HS-5 (cell line): ENCODE results near the gene CNTNAP2.
"Not testable (repeated sequence)": the region's sequence is repeated elsewhere in the genome, so short reads cannot be mapped to it uniquely, and the experiment has no call there.

Source experiments
- DNase-seq: peaks from one replicate; pipeline ENCODE4 v3.0.0-alpha.2; 2012; ENCODE audit warnings: low read depth

Gene CNTNAP2

DNA sequence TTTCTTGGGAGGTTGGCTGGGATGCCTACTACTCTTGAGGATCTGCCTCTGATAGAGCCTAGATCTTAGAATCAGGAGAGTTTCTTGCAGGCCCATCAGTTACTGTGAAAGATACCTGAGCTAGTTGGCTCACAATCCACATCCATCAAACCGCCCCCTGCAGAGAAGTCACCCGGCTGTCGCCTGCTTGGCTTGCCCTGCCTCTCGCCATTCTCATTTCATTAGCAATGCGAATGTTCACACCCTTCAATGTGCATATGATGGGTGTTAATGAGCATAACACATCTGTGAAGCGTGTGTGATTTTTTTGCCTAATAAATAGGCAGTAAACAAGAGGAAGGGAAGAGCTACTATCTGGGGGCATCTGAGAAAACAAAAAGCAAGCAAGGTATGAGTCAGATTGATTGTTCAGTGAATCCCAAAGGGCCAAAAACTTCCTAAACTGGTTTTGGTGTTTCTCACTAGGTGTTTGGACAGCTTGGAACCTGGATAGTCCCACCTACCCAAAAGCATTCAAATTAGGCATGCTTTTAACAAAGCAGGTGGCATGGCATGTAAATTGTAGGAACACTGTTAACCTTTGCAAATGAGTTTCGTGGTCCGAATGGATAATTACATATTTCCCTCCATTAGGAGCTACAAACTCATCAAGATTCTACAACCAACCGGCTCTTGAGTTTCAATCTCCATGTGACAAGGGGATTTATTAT is 2201.7 kb downstream of the CNTNAP2 start:
- DNase-seq = no peak

DNA sequence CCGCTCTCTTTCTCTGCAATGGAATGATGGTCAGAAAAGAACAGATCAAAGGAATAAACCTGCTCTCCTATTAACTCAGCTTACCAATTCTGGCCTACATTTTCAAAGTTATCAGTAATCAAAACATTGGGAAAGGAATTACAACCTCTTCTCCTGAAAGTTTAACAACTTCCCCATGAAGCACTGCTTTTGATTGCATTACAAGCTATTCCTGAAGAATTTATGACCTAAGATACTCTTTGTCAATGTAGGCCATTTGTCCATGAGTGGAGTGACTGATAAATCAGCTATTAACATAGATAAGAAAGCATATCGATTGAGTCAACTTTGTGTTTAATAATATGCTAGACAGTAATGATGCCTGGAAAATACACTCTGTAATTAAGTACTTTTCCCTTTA is 2202.2 kb downstream of the CNTNAP2 start:
- no peak for DNase-seq

DNA sequence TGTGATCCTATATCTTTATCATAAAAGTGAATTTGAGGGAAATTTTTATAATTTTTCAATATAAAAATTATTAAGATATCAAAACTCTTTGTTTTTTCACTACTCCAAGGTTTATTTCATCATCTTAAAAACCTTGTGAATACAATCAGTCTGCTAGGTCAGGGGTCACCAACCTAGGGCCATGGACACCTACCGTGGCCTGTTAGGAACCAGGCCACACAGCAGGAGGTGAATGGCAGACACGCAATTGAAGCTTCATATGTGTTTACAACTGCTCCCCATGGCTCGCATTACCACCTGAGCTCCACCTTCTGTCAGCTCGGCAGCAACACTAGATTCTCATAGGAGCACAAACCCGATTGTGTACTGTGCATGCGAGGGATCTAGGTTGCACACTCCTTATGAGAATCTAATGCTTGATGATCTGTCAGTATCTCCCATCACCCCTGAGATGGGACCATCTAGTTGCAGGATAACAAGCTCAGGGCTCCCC is 2202.8 kb downstream of the CNTNAP2 start:
- no peak for DNase-seq

DNA sequence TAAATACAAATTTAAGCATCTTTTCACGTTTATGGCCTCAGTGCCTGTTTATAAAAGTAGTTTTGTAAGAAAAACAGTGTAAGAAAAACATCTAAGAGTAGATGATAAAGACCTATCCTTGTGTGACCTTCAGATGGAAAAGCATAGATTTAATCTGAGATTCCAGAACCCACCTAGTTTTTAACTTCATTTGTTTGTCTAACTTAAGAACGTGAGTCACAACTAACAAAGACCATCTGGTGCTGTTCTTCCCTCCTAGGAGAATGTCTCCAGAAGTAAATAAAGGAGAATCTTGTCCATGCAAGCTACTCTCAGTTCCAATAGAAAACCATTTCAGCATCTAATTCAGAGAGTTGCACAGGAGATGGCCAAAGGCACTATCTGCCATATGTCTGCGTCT is 2208.6 kb downstream of the CNTNAP2 start:
- no peak for DNase-seq

DNA sequence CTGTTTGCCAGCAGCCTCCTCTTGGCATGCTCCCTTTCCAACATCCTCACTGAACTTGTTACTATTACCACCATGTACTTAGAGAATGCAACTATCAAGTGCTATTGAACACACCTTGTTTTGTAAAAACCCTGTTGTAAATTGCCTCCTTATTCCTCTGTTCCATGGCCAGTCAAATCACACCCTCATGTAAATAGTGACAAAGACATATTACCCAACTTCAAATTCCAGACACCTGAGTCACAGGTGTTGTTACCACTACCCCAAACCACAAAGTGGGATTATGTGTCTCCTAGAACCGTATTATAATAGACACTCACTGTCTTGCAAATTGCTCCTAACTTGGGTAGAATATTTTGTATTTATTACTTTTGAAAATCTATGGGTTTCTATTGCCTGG is 2210.8 kb downstream of the CNTNAP2 start:
- DNase-seq = no peak

DNA sequence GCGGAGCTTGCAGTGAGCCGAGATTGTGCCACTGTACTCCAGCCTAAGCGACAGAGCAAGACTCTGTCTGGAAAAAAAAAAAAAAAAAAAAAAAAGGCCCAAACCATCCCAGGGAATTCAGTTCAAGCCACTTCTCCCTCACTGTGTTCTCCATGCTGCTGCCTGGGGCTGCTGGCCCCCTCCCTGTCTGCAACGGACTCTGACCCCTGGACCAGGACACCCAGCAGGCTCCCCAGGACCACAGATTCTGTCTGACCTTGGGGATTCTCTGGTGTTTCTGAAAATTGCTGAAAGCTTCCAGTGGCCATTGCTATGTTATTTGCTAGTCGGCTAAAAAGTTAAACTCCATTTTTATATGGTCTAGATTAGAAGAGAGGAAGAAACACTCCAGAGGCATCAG is 2212.3 kb downstream of the CNTNAP2 start:
- DNase-seq = no peak

DNA sequence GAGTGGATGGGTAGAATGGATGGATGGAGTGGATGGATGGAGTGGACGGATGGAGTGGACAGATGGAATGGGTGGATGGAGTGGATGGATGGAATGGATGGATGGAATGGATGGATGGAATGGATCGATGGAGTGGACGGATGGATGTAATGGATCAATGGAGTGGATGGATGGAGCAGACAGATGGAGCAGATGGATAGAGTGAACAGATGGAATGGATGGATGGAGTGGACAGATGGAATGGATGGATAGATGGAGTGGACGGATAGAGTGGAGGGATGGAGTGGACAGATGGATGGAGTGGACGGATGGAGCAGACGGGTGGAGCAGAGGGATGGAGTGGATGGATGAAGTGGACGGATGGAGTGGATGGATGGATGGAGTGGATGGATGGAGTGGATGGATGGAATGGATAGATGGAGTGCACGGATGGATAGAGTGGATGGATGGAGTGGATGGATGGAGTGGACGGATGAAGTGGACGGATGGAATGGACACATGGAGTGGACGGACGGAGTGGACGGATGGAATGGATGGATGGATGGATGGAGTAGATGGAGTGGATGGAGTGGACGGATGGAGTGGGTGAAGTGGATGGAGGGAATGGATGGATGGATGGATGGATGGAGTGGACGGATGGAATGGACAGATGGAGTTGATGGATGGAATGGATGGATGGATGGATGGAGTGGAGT is 2213.7 kb downstream of the CNTNAP2 start:
- no peak for DNase-seq

DNA sequence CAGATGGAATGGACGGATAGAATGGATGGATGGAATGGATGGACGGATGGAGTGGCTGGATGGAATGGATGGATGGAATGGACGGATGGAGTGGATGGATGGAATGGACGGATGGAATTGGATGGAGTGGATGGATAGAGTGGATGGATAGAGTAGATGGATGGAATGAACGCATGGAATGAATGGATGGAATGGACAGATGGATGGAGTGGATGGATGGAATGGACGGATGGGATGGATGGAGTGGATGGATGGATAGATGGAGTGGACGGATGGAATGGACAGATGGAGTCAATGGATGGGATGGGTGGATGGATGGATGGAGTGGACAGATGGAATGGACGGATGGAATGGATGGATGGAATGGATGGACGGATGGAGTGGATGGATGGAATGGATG is 2214.2 kb downstream of the CNTNAP2 start:
- no peak for DNase-seq

DNA sequence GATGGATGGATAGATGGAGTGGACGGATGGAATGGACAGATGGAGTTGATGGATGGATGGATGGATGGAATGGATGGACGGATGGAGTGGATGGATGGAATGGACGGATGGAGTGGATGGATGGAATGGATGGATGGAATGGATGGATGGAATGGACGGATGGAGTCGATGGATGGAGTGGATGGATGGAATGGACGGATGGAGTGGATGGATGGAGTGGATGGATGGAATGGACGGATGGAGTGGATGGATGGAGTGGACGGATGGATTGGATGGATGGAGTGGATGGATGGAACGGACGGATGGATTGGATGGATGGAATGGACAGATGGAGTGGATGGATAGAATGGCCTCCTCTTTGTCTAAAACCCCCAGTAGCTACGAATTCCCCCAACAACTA is 2214.9 kb downstream of the CNTNAP2 start:
- DNase-seq = not testable (repeated sequence)

DNA sequence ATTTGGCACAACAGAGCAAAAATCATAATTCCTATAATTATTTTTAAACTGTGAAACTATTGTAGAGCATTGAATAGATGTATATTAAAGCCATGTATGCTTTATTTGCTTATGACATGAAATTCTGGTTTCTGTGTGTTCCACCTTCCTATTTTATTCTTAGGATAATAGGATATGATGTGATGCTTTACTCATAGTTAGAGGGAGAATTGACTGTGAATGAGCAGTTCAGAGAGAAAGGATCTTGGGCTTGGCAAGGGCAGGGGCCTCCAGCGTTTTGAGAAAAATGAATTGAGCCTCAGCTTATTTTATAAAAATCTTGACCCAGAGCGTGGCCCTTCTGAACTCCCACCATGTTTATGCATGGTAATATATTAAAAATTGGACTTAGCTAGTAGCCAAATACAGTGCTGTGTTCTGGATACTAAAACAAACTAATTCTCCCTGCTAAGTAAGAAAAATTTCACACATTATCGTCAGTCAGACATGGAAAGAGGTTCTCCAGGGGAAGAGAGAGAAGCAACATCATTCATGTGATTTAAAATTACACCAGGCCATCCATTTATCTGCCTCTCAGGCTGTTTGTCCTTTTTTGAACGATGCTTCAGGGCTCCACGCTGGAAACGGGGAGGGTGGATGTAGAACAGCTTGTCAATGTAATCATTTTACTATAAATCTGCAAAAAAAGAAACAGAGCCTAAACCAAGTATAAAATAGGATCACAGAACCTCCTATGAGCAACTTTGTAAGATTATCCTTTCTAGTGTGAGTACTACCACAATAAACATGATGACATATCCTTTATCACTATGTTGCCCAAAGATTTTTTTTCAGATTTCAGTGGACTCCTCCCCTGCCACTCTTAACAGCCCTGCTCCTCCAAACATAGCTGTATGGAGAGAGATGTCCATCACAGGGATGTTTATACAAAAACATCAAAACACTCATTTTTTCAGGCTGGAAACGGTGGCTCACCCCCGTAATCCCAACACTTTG is 2215.9 kb downstream of the CNTNAP2 start:
- DNase-seq = no peak

DNA sequence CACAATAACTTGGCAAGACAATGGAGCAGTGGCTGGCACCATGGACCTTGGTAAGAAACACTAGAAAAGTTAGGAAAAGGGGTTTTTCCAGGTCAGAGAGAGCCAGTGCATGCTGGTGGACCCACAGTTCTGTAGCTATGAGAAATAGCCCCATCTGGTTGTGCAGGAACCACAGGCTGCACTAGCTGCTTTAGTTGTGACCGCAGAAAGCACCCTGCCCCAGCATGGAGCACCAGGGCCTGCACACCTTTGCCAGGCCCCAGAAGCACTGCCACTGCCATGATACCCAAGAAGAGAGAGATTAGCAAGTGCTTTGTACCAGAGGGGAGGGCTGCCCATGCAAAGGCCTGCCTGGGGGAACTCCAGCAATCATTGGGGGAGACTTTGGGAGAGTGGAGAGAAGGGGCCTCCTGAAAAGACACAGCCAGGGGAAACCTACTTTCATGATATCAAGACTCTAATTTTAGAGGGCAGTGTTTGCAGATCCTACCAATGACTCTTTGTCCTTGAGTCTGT is 2217.9 kb downstream of the CNTNAP2 start:
- no peak for DNase-seq

DNA sequence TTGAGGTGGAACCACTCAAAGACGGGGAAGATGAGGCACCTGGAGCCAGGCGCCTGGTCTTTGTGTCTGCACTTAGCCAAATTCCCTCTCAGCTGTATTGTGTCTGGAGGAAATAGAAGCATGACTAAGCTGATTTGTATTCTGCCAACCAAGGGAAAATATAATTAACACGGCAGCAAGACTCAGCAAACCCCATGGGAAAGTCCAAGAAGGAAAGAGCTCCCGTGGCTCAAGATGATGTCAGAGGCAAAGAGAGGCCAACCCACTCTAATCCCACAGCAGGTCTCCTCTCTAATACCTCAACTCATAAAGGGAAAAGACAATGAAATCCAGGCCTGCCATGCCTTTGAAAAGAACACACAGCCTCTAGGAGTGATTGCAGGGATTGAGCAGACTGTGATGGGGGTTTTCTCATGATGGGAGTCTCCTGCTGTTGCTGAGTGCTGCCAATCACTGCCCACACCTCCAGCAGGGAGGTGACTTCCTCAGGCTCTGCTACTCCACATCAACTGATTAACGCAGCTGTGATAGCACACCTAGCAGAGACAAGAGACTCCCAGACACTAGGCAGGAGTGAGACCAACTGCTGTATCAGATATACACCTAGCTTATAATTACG is 2218.5 kb downstream of the CNTNAP2 start:
- no peak for DNase-seq

DNA sequence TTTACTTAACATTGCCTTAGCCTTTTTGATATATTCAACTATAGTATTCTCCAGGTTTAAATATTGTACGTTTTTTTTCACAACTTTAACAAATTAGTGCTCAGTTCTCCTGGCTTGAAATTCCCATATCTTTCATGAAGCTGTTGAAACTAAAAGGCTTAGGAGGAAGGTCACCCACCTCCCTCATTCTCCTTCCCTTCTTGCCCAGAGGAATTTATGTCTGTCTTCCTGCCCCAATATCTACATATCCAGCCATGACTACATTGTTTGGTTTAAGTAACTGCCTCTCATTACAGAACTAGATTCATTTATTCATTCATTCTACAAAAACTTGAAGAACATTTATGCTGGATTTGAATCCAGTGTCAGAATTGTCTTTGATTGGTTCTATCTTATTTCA is 2219.2 kb downstream of the CNTNAP2 start:
- no peak for DNase-seq

DNA sequence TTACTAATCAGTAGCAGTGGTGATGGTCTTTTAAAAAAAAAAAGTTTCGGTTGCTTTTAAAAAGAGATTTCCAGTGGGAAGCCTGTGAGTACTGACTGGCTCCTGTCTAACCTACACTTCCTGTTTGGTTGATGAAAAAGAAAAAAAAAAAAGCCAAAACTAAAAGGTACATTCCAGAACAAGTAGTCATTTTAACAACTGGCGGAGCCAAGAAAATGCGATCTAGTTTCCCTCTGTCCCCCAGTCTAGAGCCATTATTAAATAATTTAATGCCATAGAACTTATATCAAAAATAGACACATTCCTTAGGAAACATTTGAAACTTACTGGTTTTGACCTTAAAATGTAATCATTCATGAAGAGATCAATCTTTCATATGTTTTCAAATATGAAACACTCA is 2219.8 kb downstream of the CNTNAP2 start:
- no peak for DNase-seq

DNA sequence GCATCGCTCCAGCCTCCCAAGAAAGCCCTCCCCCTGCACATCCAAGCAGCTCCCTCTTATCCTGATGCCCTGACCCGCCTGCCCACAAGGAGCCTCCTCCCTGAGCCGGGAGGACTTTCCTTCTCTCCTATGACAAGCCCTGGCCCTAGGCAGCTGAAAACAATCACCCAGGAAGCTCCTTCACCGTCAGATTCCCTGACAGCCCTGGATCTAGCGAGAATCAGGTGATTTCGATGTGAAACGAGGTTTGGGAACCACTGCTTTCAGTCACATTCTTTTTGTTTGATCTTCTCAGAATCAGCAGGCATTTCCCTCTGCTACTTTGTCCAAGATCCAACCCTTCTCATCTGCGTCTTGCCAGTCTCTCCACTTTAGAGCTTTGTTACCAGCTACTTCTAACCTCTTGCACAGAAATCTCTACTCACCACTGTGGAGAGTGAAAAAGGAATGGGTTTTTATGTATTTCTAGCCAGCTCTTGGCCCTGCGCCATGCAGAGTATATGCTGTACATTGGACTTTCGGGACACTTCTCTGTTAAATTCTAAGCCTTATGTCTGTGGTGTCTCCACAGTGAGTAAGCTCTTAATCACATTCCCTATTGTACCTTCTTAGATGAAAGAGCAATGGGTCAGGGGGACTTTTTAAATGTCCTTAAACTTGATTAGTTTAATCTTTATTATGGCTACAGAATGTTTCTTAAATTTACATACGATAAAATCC is 2220.8 kb downstream of the CNTNAP2 start:
- no peak for DNase-seq

DNA sequence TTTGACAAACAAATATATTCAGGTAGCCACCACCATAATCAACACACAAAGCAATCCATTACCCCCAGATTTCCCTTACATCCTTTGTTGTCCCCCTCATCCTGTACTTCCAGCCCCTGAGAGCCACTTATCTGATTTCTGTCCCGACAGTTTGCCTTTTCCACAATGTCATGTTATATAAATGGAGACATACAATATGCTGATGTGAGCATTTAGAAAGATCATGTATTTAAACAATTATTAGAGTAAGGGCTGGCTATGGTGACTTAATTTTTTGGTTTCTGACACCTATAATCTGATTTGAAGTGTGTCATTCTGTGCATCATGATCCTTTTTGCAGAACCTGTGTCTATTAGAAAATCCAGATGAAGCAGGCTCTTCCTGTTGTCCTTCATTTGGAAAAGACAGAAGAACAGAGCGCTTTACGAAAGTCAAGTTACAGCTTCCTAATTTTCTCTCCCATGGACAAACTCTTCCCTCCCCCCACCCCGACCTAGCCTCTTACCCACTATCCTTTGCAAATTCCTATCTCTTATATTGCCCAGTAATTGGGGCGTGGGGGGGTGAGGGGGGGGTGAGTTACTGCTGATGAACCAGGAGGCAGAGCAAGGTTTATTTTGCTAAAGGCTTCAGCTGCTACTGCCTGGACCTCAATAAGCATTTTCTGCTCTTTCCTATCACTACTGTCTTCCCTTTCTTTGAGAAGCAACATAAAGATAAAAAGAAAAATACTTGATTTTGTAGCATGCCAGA is 2221.6 kb downstream of the CNTNAP2 start:
- DNase-seq = no peak

DNA sequence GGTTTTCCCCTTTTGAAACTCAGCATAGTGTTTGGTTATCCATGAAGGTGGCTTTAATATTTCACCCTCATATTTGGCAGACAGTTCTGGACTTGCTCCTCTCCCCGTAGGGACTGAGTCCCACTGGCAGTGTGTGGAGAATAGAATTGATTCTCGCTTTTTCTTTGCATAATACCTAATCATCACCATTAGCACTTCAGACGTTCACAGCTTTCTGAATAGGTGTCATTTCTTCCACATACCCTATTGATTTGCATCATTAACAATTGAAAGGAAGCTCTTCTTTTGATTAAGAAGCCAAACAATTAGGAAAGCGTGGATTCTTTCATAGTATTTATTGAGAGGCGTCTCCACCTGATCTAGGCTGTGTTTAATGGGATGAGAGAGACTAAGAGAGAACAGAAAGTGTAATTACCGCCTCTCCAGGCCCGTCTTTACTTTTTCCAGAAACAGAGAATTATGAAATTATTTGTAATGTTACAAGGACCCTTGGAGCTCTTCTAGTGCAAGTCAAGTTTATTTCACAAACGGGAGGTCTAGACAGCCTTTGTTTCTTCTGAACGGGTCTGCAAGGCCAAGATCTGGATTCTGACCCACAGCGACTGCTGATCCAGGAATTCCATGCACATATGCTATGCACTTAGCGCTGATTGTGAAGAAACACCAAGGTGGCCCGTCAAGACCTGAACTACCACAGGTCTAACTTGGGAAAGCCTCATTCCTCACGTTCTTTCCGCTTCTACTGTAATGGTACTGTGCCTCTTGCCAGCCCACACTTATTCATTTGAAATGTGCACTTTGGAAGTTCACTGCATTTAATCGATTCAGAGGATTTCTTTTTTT is 2224.1 kb downstream of the CNTNAP2 start:
- DNase-seq = no peak

DNA sequence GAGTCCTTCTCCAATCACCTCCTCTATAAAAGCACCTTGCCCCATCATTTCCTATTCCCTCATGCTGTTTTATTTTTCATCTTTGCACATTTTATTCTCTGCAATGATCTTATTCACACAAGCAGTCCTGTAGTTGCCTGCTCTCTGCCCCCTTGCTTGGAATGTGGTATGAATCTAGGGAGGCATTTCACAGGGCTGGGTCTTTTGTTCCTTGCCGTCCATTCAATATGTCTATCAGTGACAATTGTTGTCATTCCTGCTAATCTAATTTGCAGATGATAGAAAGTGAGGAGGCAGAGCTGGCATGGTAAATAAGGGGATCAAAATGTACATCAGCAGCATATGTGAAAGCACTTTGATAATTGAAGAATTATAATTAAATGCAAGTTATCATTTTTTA is 2227.8 kb downstream of the CNTNAP2 start:
- no peak for DNase-seq

DNA sequence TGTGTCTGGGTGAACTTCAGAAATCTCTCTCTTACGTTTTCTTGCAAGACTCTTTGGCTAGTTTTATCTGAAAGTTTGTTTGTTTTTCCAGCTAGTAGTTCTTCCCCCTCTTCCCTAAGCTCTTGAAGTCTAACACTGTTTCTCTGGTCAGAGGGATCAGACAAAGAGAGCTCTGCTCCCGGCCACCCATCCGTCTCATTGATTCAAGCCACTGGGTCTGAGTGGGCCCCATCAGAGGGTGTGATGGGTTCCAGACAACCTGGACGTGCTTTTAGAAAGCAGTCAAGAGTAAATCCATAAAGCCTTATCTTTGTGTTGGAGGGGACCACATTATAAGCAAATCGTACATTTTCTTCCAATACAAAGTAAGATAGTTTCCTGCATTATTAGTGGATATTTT is 2231.4 kb downstream of the CNTNAP2 start:
- no peak for DNase-seq
